AG04449 (cell line): Measurements from ENCODE around the gene UNC13C.

Source experiments
- CTCF ChIA-PET: fragments of 350-600 bp; formaldehyde crosslinking; extraction: SDS; loops from one replicate; lab custom pipeline; 2021; ENCODE audit warnings: antibody characterized with exemption; lab: Yijun Ruan, JAX
- POLR2A ChIA-PET: fragments of 400-600, 350-600 bp; formaldehyde crosslinking; extraction: SDS; loops from one replicate; lab custom pipeline; 2020; ENCODE audit warnings: antibody characterized with exemption, inconsistent platforms; lab: Yijun Ruan, JAX
- DNase-seq: peaks from one replicate; pipeline ENCODE4 v3.0.0-alpha.2; 2010; ENCODE audit warnings: low read depth, low spot score
- H3K4me3 ChIP-seq: 2 replicates; pipeline ENCODE4 v1.5.1; 2011; ENCODE audit warnings: low read depth, mild to moderate bottlenecking, control low read depth, low read length
- TF ChIP-seq, protein P1 (sequence below): IDR thresholded peaks from one replicate; pipeline ENCODE4 v1.5.1; 2011; ENCODE audit warnings: mild to moderate bottlenecking, moderate library complexity, low read length, control low read depth, inconsistent platforms; ENCODE audit not compliant: insufficient read depth; ENCODE audit errors: missing control alignments

UNC13C gene

GRCh38 chr15:54307926-54308325, 329.7 kb downstream of the UNC13C start:
- TF ChIP-seq, protein P1, sequence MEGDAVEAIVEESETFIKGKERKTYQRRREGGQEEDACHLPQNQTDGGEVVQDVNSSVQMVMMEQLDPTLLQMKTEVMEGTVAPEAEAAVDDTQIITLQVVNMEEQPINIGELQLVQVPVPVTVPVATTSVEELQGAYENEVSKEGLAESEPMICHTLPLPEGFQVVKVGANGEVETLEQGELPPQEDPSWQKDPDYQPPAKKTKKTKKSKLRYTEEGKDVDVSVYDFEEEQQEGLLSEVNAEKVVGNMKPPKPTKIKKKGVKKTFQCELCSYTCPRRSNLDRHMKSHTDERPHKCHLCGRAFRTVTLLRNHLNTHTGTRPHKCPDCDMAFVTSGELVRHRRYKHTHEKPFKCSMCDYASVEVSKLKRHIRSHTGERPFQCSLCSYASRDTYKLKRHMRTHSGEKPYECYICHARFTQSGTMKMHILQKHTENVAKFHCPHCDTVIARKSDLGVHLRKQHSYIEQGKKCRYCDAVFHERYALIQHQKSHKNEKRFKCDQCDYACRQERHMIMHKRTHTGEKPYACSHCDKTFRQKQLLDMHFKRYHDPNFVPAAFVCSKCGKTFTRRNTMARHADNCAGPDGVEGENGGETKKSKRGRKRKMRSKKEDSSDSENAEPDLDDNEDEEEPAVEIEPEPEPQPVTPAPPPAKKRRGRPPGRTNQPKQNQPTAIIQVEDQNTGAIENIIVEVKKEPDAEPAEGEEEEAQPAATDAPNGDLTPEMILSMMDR: no peak
- ChIA-PET CTCF (no interaction called here), POLR2A (no interaction called here)
- H3K4me3 ChIP-seq: no peak overlapping the region
- DNase-seq: no peak

DNA sequence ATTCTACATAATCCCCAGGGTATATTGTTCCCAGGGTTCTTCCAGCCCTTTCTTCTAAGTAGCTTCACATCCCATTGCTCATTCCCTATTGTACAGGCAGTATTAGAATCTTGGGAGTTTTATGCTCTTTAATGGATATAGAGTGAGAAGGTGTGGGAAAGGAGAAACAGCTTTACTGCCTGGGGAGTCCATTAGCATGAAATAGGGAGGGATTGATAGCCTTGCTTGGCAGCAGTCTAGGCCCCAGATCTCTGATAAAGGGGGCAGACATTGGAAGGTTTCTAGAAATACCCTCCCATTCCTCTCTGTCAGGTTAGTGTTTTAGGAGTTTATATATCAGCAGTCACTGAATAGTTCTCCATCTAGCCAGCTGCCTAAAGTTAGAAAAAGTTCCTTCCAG, 334.3 kb downstream of the UNC13C start:
- CTCF ChIA-PET: no interaction called here
- TF ChIP-seq, protein P1: no peak
- H3K4me3 ChIP-seq: no peak overlapping the region
- POLR2A ChIA-PET: no interaction called here
- no peak for DNase-seq

- ChIA-PET POLR2A (no interaction called here), CTCF (no interaction called here)
- H3K4me3 ChIP-seq: no peak overlapping the region
- no peak for DNase-seq
- TF ChIP-seq, protein P1: no peak
Measured at GRCh38 chr15:54321426-54321825, 343.2 kb downstream of the UNC13C start.

GRCh38 chr15:54322341-54322740, 344.1 kb downstream of the UNC13C start:
- no peak for DNase-seq
- ChIA-PET CTCF (no interaction called here), POLR2A (no interaction called here)
- no peak overlapping the region for H3K4me3 ChIP-seq
- TF ChIP-seq, protein P1: no peak

DNA sequence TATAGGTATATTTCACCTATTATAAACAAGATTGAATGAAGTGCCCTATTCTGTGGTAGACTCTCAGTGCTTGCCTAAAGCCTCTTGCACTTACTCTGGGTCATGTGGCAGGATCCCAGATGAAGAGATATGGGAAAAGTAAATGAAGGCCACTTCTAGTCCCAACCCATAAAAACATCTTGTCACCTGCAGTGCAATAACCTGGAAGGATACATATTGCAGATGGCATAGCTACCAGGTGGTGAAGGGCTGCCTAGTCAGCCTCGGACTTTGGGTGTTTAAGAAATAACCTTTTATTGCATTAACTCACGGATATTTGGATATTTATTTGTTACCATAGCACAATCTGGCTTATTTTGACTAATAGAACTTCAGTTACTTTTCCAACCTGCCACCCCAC, 367.1 kb downstream of the UNC13C start:
- POLR2A ChIA-PET: no interaction called here
- CTCF ChIA-PET: no interaction called here
- no peak for DNase-seq
- no peak overlapping the region for H3K4me3 ChIP-seq
- TF ChIP-seq, protein P1: no peak

- no peak overlapping the region for H3K4me3 ChIP-seq
- DNase-seq: no peak
- TF ChIP-seq, protein P1: no peak
- ChIA-PET POLR2A (no interaction called here), CTCF (no interaction called here)
Measured at GRCh38 chr15:54345827-54346226, 367.6 kb downstream of the UNC13C start.
